Hematopoietic multipotent progenitor cell treated with erythropoietin and hydrocortisone succinate and interleukin-3 and kit ligand, for 15 days (in vitro differentiated cells): ENCODE data around the gene WDR6.

ENCODE experiments used
- DNase-seq: peaks from one replicate; pipeline ENCODE4 v3.0.0-alpha.2; 2015; ENCODE audit warnings: low spot score

WDR6 gene

DNA sequence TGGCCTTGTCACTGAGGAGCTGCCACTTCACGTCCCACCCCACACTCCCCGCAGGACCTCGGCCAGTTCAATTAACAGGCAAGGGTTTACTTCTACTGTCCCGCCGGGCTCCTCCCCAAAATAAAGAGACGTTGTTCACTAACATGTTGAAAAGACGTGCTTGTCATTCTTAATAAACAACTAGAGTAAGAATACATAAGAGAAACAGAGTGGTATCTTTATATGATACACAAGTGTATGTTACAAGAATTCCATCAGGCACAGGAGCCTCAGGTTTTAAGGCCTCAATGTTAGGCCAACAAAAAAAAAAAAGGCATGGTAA lies 22.3 kb downstream of the WDR6 start:
- DNase-seq = no peak

DNA sequence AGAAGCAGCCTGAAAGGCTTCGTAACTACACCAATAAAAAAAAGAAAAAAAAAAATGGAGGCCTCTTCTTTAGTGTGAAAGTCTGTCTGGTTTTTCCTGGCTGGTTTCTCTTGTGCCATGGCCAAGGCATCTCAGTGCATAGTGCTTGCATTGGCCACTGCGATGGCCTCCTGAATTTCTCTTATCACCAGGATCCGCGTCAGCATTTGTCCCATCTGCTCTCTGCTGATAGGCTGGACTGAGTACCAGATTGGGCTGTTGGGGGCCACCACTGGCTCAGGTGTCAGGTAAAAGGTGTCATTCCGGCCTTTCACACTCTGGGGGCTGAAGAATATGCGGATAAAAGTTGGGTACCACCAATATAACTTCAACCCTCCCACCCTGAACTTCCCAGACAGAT lies 23.1 kb downstream of the WDR6 start:
- peak; percentile 52 for DNase-seq

DNA sequence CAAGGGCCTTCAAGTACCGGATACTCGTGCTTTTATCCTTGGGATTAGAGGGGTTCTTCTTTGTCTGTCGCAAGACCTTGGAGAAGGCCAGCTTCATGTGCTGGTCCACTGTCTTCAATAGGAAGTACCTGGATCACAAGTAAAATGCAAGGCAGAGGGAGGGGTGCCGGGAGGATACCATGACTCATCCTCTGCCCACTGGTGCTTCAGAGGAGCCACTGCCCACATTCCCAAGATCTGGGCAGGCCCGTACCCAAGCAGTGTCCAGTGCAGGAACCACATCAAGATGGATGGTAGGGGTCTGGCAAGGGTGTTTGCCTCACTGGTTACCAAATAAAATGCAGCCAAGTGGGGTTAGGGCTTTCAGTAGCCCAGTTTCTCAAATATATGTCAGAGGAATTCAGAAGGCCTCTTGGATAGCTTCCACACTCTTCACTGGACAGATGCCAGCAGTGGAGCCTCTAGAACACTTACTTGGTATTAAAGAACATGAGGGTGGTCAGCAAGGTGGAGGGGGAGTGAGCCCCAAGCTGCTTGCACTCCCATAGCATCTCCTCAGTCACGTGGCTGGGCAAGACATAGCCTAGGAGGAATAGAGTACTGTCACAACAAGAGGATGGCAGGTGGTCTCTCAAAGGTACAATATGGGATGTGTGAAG lies 25.6 kb downstream of the WDR6 start:
- DNase-seq = no peak

DNA sequence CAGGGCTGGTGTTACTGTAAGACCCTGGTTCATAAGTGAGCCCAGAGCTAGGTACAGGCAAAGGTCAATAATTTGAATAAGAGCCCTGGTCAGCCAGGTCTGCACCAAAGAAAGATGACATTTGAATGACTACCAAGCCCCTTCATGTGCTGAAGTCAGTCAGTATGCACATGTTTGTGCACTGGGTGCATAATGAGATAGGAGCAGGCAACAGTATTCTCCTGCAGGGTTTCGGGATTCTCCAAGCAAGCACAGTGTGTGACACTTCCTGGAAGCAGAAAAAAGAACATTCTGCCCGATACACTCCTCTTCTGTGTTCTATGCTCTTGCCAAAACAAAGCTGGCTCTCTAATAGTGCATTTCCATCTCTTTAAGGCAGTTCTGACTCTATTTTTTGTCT lies 27.5 kb downstream of the WDR6 start:
- no peak for DNase-seq

DNA sequence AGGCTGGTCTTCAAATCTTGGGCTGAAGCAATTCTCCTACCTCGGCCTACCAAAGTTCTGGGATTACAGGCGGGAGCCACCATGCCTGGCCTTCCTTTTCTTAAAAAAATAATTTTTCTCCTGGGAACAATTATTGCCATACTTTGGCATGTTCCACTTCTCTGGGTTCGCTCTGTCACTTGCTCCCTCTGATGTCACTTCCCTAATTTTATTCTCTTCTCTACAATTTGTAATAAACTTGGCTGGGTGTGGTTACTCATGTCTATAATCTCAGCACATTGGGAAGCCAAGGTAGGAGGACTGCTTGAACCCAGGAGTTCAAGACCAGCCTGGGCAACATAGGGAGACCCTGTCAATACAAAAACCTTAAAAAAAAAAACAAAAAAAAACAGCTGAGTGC lies 28.1 kb downstream of the WDR6 start:
- no peak for DNase-seq

DNA sequence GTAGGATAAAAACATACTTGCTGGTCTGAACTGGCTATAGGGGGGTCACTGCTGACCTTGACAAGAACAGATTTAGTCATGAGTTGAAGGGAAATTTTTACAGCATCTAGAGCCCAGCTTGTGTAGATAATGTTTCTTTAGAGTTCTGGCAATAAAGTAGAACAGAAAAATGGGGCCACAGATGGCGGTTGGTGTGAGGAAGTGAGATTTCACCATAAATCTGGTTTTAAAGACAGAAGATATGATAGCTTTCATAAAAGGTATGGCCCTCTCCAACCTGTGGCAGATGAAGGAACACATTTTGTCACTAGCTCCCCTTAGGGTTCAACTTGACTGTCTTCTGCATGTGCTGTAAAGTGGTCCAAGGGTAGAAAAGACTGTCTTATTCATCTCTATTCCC lies 46.4 kb downstream of the WDR6 start:
- DNase-seq = no peak

DNA sequence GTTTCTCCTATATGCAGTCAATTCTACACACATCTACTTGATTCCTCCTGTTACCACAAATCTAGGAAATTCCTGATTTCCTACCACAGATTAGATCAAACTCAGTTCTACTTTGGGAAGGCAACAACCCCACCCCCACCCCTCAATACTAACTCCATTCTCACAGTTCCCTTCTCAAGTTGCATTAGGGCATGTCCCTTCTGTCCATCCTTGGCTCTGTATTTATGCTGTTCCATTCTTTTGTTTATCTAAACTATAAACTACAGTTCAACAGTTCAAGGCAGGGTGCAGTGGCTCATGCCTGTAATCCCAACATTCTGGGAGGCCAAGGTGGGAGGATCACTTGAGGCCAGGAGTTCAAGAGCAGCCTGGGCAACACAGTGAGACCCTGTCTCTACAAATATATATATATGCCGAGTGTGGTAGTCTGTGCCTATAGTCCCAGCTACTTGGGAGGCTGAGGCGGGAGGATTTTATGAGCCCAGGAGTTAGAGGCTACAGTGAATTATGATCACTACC lies 47.2 kb downstream of the WDR6 start:
- DNase-seq = no peak

DNA sequence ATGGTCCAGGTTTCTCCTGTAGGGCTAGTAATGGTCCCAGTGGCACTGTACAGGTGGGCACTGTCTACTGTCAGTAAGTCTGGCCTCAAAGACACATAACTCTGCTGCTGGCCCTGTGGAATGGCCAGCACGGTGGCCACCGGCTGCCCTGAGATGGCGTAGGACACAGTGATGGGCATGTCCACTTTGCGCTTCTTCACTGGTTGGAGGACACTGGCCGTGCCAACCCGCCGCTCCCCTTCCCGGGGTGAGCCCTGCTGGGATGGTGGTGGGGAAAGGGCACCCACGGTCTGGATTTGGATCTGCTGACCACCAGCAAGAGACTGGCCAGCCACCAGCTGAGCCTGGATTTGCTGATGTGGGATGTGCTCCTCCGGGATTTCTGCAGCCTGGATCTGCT lies 50.1 kb downstream of the WDR6 start:
- no peak for DNase-seq

DNA sequence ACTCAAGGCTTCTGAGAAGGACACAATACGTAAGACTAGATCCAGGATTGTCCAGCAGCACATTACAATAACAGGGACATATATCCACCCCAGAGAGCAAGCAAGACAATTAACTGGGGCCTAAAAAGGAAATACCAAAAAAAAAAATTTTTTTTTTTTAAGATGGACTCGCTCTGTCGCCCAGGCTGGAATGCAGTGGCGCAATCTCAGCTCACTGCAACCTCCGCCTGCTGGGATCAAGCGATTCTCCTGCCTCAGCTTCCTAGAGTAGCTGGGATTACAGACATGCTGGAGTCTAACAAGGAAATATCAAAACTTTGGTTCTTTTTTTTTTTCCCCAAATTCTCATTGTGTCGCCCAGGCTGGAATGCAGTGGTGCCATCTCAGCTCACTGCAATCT lies 50.8 kb downstream of the WDR6 start:
- DNase-seq = no peak
